Neutrophil (primary cell): Measurements from ENCODE around the gene RECQL5.
A peak's percentile ranks its signal among the peaks of the same experiment; 100 is the strongest.

Experiments used
- H3K27ac ChIP-seq: fragments of 200-600 bp; sonication (generic); 2 replicates; pipeline ENCODE4 v1.5.1; 2016; ENCODE audit warnings: mild to moderate bottlenecking, moderate library complexity
- H3K27me3 ChIP-seq: fragments of 200-600 bp; sonication (generic); 2 replicates; pipeline ENCODE4 v1.6.0; 2016; ENCODE audit warnings: mild to moderate bottlenecking
- H3K36me3 ChIP-seq: fragments of 200-600 bp; sonication (generic); 2 replicates; pipeline ENCODE4 v1.5.1; 2017
- H3K4me1 ChIP-seq, 2 experiments: fragments of 200-600 bp in 1 of 2; sonication (generic) in 1 of 2; 1 replicate in 1 of 2; 2 replicates in 1 of 2; pipeline versions ENCODE4 v1.5.1 to v1.6.1; 2013 to 2016; ENCODE audit warnings: low read depth in 1 of 2, low read length in 1 of 2, mild to moderate bottlenecking in 1 of 2, moderate library complexity in 1 of 2; ENCODE audit not compliant: control insufficient read depth in 1 of 2, insufficient read depth in 1 of 2
- H3K4me3 ChIP-seq, 2 experiments: fragments of 200-600 bp in 1 of 2; sonication (generic) in 1 of 2; 1 replicate in 1 of 2; 2 replicates in 1 of 2; pipeline ENCODE4 v1.5.1; 2013 to 2016; ENCODE audit warnings: low read depth in 1 of 2, low read length in 1 of 2, mild to moderate bottlenecking in 1 of 2, moderate library complexity in 1 of 2
- H3K9me3 ChIP-seq: fragments of 200-600 bp; sonication (generic); 2 replicates; pipeline ENCODE4 v1.5.1; 2016
- CTCF ChIP-seq: fragments of 200-600 bp; sonication (generic); IDR thresholded peaks from 2 replicates; pipeline ENCODE4 v1.5.1; 2016; ENCODE audit warnings: antibody characterized with exemption

Gene RECQL5

GRCh38 chr17:75666959-75667790, at the start of gene RECQL5, which contains the start of gene SAP30BP:
Gene RECQL5, minus strand, starts transcription at chr17:75667154. Its CDS starts 597 bp downstream, at chr17:75666557.
Gene SAP30BP, plus strand, starts transcription at chr17:75667338. Its CDS starts 35 bp downstream, at chr17:75667373.
- H3K27ac ChIP-seq, result peak within 1 kb of the TSS; percentile 91
- no peaks in the 10 kb centered on the region for H3K9me3 ChIP-seq
- no peaks in the 10 kb centered on the region for H3K27me3 ChIP-seq
- peaks cover 40% of the 10 kb centered on the region for H3K36me3 ChIP-seq
- peak within 1 kb of the TSS; percentile 91 to 99 for H3K4me3 ChIP-seq
- no peak for TF ChIP-seq CTCF
- H3K4me1 ChIP-seq, result peaks cover 18 to 21% of the 10 kb centered on the region in 2 experiments

GRCh38 chr17:75712446-75712845, 45.5 kb upstream of the RECQL5 start:
- Histone ChIP-seq H3K36me3 (peaks cover 16% of the 10 kb centered on the region), H3K4me3 (no peak overlapping the region)
- no peak for TF ChIP-seq CTCF

GRCh38 chr17:75707079-75707571, 40.2 kb upstream of the RECQL5 start:
- no peak for TF ChIP-seq CTCF
- peaks cover 69% of the 10 kb centered on the region for H3K36me3 ChIP-seq
- H3K4me1 ChIP-seq, result no peaks in the 10 kb centered on the region
- H3K9me3 ChIP-seq, result no peaks in the 10 kb centered on the region
- no peak overlapping the region for H3K27ac ChIP-seq
- no peak overlapping the region for H3K4me3 ChIP-seq
- no peaks in the 10 kb centered on the region for H3K27me3 ChIP-seq

More at GRCh38 chr17:75712446-75712845, 45.5 kb upstream of the RECQL5 start:
- Histone ChIP-seq H3K27me3 (peaks cover under 1% of the 10 kb centered on the region), H3K4me1 (no peaks in the 10 kb centered on the region), H3K9me3 (no peaks in the 10 kb centered on the region), H3K27ac (no peak overlapping the region)

GRCh38 chr17:75706042-75706728, 39.2 kb upstream of the RECQL5 start:
- Histone ChIP-seq H3K4me1 (no peaks in the 10 kb centered on the region), H3K27ac (peak overlapping the region; percentile 10), H3K9me3 (no peaks in the 10 kb centered on the region), H3K27me3 (no peaks in the 10 kb centered on the region), H3K36me3 (peaks cover 78% of the 10 kb centered on the region), H3K4me3 (no peak overlapping the region)
- TF ChIP-seq CTCF, result no peak

GRCh38 chr17:75704963-75705875, 38.3 kb upstream of the RECQL5 start:
- Histone ChIP-seq H3K9me3 (no peaks in the 10 kb centered on the region), H3K36me3 (peaks cover 88% of the 10 kb centered on the region), H3K4me3 (no peak overlapping the region), H3K27ac (no peak overlapping the region), H3K4me1 (no peaks in the 10 kb centered on the region), H3K27me3 (no peaks in the 10 kb centered on the region)
- TF ChIP-seq CTCF, result no peak
